Measurements from ENCODE around the gene CCNY. TPM values are rescaled to one million over a fixed set of nuclear protein-coding genes. Genes with fewer than 3 reads are reported as not detected.

CCNY gene
- total and polyA plus RNA-seq, 2 of the 13 experiments (the other 11 are each of a cell fraction or from before 2014, with no cell fraction given) = 48.2 to 54.7 TPM

DNA sequence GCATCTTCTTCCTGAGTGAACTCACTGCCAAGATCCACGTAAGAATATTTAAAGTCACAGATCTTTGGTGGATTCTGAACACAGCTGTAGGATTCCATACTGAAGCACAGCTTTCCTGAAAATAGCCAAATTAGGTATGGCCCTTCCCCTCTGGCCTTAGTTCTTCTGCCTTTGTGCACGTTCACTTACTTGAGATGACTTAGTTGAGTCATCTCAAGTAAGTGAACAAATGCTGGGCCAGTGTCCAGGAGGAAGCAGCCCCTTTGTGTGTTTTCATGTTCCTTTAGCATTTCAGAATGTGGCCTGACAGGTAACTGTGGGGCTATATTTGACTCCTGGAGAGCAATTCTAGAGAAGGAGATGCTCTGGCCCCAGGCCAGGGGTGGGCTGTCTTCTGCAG lies 51.5 kb downstream of the CCNY start (continued):
- no peak for TF ChIP-seq ZNF460 (CRISPR knock-in tag; IDR thresholded peaks at IDR 0.05; ENCODE audit: borderline replicate concordance)
- no peak for TF ChIP-seq JARID2 (CRISPR knock-in tag; IDR thresholded peaks at IDR 0.05; ENCODE audit: insufficient replicate concordance)
- TF ChIP-seq ZNF780A (CRISPR knock-in tag; IDR thresholded peaks at IDR 0.05) = no peak
- TF ChIP-seq, protein P1, sequence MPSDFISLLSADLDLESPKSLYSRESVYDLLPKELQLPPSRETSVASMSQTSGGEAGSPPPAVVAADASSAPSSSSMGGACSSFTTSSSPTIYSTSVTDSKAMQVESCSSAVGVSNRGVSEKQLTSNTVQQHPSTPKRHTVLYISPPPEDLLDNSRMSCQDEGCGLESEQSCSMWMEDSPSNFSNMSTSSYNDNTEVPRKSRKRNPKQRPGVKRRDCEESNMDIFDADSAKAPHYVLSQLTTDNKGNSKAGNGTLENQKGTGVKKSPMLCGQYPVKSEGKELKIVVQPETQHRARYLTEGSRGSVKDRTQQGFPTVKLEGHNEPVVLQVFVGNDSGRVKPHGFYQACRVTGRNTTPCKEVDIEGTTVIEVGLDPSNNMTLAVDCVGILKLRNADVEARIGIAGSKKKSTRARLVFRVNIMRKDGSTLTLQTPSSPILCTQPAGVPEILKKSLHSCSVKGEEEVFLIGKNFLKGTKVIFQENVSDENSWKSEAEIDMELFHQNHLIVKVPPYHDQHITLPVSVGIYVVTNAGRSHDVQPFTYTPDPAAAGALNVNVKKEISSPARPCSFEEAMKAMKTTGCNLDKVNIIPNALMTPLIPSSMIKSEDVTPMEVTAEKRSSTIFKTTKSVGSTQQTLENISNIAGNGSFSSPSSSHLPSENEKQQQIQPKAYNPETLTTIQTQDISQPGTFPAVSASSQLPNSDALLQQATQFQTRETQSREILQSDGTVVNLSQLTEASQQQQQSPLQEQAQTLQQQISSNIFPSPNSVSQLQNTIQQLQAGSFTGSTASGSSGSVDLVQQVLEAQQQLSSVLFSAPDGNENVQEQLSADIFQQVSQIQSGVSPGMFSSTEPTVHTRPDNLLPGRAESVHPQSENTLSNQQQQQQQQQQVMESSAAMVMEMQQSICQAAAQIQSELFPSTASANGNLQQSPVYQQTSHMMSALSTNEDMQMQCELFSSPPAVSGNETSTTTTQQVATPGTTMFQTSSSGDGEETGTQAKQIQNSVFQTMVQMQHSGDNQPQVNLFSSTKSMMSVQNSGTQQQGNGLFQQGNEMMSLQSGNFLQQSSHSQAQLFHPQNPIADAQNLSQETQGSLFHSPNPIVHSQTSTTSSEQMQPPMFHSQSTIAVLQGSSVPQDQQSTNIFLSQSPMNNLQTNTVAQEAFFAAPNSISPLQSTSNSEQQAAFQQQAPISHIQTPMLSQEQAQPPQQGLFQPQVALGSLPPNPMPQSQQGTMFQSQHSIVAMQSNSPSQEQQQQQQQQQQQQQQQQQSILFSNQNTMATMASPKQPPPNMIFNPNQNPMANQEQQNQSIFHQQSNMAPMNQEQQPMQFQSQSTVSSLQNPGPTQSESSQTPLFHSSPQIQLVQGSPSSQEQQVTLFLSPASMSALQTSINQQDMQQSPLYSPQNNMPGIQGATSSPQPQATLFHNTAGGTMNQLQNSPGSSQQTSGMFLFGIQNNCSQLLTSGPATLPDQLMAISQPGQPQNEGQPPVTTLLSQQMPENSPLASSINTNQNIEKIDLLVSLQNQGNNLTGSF (CRISPR knock-in tag; IDR thresholded peaks at IDR 0.05) = no peak
- TF ChIP-seq, protein P2, sequence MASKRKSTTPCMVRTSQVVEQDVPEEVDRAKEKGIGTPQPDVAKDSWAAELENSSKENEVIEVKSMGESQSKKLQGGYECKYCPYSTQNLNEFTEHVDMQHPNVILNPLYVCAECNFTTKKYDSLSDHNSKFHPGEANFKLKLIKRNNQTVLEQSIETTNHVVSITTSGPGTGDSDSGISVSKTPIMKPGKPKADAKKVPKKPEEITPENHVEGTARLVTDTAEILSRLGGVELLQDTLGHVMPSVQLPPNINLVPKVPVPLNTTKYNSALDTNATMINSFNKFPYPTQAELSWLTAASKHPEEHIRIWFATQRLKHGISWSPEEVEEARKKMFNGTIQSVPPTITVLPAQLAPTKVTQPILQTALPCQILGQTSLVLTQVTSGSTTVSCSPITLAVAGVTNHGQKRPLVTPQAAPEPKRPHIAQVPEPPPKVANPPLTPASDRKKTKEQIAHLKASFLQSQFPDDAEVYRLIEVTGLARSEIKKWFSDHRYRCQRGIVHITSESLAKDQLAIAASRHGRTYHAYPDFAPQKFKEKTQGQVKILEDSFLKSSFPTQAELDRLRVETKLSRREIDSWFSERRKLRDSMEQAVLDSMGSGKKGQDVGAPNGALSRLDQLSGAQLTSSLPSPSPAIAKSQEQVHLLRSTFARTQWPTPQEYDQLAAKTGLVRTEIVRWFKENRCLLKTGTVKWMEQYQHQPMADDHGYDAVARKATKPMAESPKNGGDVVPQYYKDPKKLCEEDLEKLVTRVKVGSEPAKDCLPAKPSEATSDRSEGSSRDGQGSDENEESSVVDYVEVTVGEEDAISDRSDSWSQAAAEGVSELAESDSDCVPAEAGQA (IDR thresholded peaks at IDR 0.05; ENCODE audit: low read depth) = no peak
- TF ChIP-seq, protein P2 (CRISPR knock-in tag; IDR thresholded peaks at IDR 0.05; ENCODE audit: borderline replicate concordance) = no peak
- TF ChIP-seq NFKBIZ (CRISPR knock-in tag; IDR thresholded peaks at IDR 0.05) = no peak
- no peak for TF ChIP-seq RXRA (CRISPR knock-in tag; IDR thresholded peaks at IDR 0.05)
- TF ChIP-seq, protein P3, sequence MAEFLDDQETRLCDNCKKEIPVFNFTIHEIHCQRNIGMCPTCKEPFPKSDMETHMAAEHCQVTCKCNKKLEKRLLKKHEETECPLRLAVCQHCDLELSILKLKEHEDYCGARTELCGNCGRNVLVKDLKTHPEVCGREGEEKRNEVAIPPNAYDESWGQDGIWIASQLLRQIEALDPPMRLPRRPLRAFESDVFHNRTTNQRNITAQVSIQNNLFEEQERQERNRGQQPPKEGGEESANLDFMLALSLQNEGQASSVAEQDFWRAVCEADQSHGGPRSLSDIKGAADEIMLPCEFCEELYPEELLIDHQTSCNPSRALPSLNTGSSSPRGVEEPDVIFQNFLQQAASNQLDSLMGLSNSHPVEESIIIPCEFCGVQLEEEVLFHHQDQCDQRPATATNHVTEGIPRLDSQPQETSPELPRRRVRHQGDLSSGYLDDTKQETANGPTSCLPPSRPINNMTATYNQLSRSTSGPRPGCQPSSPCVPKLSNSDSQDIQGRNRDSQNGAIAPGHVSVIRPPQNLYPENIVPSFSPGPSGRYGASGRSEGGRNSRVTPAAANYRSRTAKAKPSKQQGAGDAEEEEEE (CRISPR knock-in tag; IDR thresholded peaks at IDR 0.05; ENCODE audit: borderline replicate concordance) = no peak

Measured in HepG2 (cell line).